Measurements from ENCODE around the gene ULBP3. TPM values are rescaled to one million over a fixed set of nuclear protein-coding genes. Genes with fewer than 3 reads are reported as not detected.

Gene ULBP3
- total RNA-seq (2022; extraction: Qiagen RNA extraction): 3.3 to 4.3 TPM (median 3.9 TPM) in 5 replicates

DNA sequence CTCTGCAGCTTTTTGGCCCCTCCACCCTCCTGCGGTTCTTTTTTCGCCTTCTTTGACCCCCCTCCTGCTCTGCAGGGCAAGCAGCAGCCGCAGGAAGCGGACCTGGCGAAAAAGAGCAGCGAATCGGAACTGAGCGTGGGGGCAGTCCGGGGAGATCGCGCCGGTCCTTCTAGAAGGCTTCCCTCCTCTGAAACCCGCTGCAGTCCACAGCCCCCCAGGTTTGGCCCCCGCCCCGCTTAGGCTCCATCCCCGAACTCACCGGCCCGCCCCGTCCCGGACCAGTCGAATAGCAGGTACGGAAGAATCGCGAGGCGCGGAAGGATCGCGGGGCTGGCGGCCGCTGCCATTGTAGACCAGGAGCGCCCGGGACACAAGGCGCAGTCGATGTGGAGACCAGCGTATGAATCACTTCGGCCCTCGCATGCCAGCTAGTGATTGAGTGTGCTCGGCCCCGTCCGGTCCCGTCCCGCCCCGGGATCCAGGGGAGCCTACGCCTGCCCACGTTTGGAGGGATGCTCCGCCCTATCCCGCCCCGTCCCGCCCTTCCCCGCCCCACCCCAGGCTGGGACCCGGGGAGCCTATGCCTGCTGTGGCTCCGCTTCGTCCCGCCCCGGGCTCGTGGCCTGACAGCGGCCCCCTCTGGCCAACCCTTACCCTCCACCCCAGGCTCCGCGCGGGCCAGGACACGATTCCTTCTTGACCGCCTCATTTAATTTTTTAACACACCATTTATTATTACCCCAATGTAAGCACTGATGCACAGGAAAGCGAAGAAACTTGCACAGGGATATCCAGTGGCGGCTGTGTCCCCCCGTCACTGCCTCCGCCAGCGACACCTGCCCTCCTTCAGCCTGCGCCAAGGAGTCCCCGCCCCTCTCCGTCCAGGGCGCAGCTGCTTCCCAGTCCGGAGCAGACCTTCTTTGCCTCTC, at the start of gene ULBP3:
Gene ULBP3 (minus strand): TSS at position 402 of the 929 bp plus-strand sequence. CDS start 55 bp downstream, at position 347.

DNA sequence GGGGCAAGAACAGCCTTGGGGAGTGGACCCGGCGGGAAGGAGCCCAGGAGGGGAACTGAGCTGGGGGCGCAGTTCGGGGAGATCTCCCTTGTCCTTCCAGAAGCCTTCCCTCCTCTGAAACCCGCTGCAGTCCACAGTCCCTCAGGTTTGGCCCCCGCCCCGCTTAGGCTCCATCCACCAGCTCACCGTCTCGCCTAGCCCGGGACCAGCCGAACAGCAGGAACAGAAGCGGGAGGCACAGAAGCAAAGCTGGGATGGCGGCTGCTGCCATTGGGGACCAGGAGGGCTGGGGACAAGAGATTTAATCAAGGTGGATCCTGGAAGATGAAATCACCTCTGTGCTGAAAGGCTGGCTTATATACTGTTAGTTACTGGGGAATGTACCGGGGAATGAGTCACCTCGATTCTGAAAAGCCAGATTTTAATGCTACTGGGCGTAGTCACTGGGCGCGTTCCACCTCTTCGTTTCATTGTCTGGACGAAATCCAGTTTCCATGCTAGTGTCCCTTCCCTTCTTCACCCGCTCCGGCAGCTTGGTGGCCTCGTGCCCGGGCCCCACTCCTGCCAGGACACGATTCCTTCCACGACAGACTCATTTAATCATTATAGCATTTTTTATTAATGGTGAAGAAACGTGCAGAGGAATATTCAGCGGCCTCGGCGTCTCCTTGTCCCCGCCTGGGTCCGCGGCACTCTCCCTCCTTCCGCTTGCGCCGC, 43.6 kb downstream of the ULBP3 start, which contains the start of gene RAET1L:
Gene RAET1L (minus strand): TSS at position 332 of the 717 bp plus-strand sequence. CDS start 61 bp downstream, at position 271.

Other genes starting within 250 kb of the ULBP3 start
- 31.8 to 44.2 TPM (median 37.9 TPM) in 5 replicates for gene LRP11, start 204.8 kb downstream of the ULBP3 start, total RNA-seq (2022; extraction: Qiagen RNA extraction)
- gene RAET1E, start 171.0 kb downstream of the ULBP3 start, total RNA-seq (2022; extraction: Qiagen RNA extraction): 2.2 to 3.7 TPM (median 2.6 TPM) in 5 replicates
- 7.3 to 11.9 TPM (median 10.3 TPM) in 5 replicates for gene RAET1G, start 146.0 kb downstream of the ULBP3 start, total RNA-seq (2022; extraction: Qiagen RNA extraction)
- 3.2 to 4.1 TPM (median 3.9 TPM) in 5 replicates for gene ULBP2, start 127.1 kb downstream of the ULBP3 start, total RNA-seq (2022; extraction: Qiagen RNA extraction)
- gene ULBP1, start 105.2 kb downstream of the ULBP3 start, total RNA-seq (2022; extraction: Qiagen RNA extraction): 0.74 to 1.1 TPM (median 1.0 TPM) in 5 replicates
- 0.30 to 0.40 TPM (median 0.33 TPM) in 5 replicates for gene RAET1L, start 43.6 kb downstream of the ULBP3 start, total RNA-seq (2022; extraction: Qiagen RNA extraction)
- 0.71 to 1.2 TPM (median 1.1 TPM) in 5 replicates for gene PPP1R14C, start 73.9 kb upstream of the ULBP3 start, total RNA-seq (2022; extraction: Qiagen RNA extraction)

All from A549 treated with CORT108297 at 1 μM for 4 hours (cell line).